B cell (primary cell): ENCODE data around the gene UPF3A. TPM values are rescaled to one million over a fixed set of nuclear protein-coding genes. Genes with fewer than 3 reads are reported as not detected.
A peak's percentile ranks its signal among the peaks of the same experiment; 100 is the strongest.

Experiments used
- ATAC-seq: fragments of 200-7000 bp; cut with Tn5 transposase; one replicate; pipeline ENCODE4 v1.10.0; 2021; ENCODE audit warnings: low read depth, mild to moderate bottlenecking, moderate number of reproducible peaks, moderate library complexity
- CTCF ChIA-PET: fragments of 350-600 bp; sonication (Branson Sonifier 250); formaldehyde crosslinking; loops from one replicate; lab custom pipeline; 2021; ENCODE audit warnings: antibody characterized with exemption, inconsistent platforms; lab: Charles Lee
- POLR2A ChIA-PET: fragments of 350-600 bp; sonication (Branson Sonifier 250); formaldehyde crosslinking; loops from one replicate; lab custom pipeline; 2021; ENCODE audit warnings: antibody characterized with exemption; lab: Charles Lee
- DNase-seq: peaks from one replicate; pipeline ENCODE4 v3.0.0; 2013
- H2AFZ ChIP-seq: 2 replicates; pipeline ENCODE4 v1.6.1; 2012; ENCODE audit warnings: mild to moderate bottlenecking, low read depth, low read length; ENCODE audit not compliant: insufficient read depth, poor library complexity, severe bottlenecking
- H3K27ac ChIP-seq, 2 donors: 1 replicate in 1 of 2; 2 replicates in 1 of 2; pipeline ENCODE4 v1.5.1; 2012 to 2013; ENCODE audit warnings: low read length in 2 of 2, mild to moderate bottlenecking in 2 of 2, moderate library complexity in 1 of 2
- H3K27me3 ChIP-seq, 4 experiments: fragments of 200-600 bp in 1 of 4; sonication (generic) in 1 of 4; replicated peaks in 1 of 4; 1 replicate in 2 of 4; 2 replicates in 2 of 4; pipeline versions ENCODE4 v1.6.1 to v1.7.0; 2013 to 2016; ENCODE audit warnings: low read length in 3 of 4, mild to moderate bottlenecking in 2 of 4, mixed read lengths in 1 of 4, moderate library complexity in 1 of 4; ENCODE audit not compliant: insufficient read depth in 4 of 4, control insufficient read depth in 3 of 4; ENCODE audit errors: control extremely low read depth in 1 of 4
- H3K36me3 ChIP-seq, 2 experiments: replicated peaks in 1 of 2; 1 replicate in 1 of 2; 2 replicates in 1 of 2; pipeline versions ENCODE4 v1.6.1 to v1.7.1; 2013; ENCODE audit warnings: low read length in 1 of 2; ENCODE audit not compliant: insufficient read depth in 2 of 2, control insufficient read depth in 1 of 2; ENCODE audit errors: control extremely low read depth in 1 of 2, extremely low read depth in 1 of 2
- H3K4me1 ChIP-seq, 2 donors: fragments of 200-600 bp in 1 of 2; sonication (generic) in 1 of 2; 1 replicate in 1 of 2; 2 replicates in 1 of 2; pipeline versions ENCODE4 v1.5.1 to v1.6.1; 2013 to 2017; ENCODE audit warnings: low read length in 2 of 2; ENCODE audit not compliant: control insufficient read depth in 2 of 2, insufficient read depth in 2 of 2
- H3K4me2 ChIP-seq: replicated peaks from 2 replicates; pipeline ENCODE3; 2012; ENCODE audit warnings: mild to moderate bottlenecking, low read depth, low read length; ENCODE audit not compliant: poor library complexity, severe bottlenecking
- H3K4me3 ChIP-seq, 5 experiments: fragments of 200-600 bp in 1 of 5; sonication (generic) in 1 of 5; 1 replicate in 3 of 5; 2 replicates in 2 of 5; pipeline versions ENCODE4 v1.5.1 to v1.7.0; 2011 to 2016; ENCODE audit warnings: low read length in 4 of 5, mild to moderate bottlenecking in 4 of 5, low read depth in 2 of 5, control low read depth in 1 of 5, moderate library complexity in 1 of 5; ENCODE audit not compliant: insufficient read depth in 1 of 5; ENCODE audit errors: control extremely low read depth in 1 of 5, extremely low read depth in 1 of 5
- H3K79me2 ChIP-seq: fragments of 200-600 bp; sonication (generic); one replicate; pipeline ENCODE4 v1.6.0; 2016; ENCODE audit warnings: low read length; ENCODE audit not compliant: control insufficient read depth, insufficient read depth
- H3K9ac ChIP-seq: fragments of 200-600 bp; sonication (generic); 2 replicates; pipeline ENCODE4 v1.6.1; 2017; ENCODE audit warnings: mild to moderate bottlenecking, low read length, moderate library complexity
- H3K9me3 ChIP-seq, 3 donors: one replicate each; pipeline versions ENCODE4 v1.6.1 to v1.7.1; 2013; ENCODE audit warnings: low read length in 2 of 3; ENCODE audit not compliant: control insufficient read depth in 2 of 3, insufficient read depth in 1 of 3; ENCODE audit errors: control extremely low read depth in 1 of 3
- H4K20me1 ChIP-seq: 2 replicates; pipeline ENCODE4 v1.6.0; 2012; ENCODE audit warnings: mild to moderate bottlenecking, low read length; ENCODE audit not compliant: insufficient read depth, control insufficient read depth, poor library complexity, severe bottlenecking
- H3K27ac Mint-ChIP-seq: one replicate; pipeline ENCODE4 v1.8.0; 2021; ENCODE audit warnings: mixed read lengths
- H3K27me3 Mint-ChIP-seq: one replicate; pipeline ENCODE4 v1.8.0; 2021; ENCODE audit warnings: mixed read lengths
- H3K4me1 Mint-ChIP-seq: one replicate; pipeline ENCODE4 v1.8.0; 2021; ENCODE audit warnings: mixed read lengths
- H3K4me3 Mint-ChIP-seq: one replicate; pipeline ENCODE4 v1.8.0; 2021; ENCODE audit warnings: mixed read lengths
- H3K9me3 Mint-ChIP-seq: one replicate; pipeline ENCODE4 v1.8.0; 2022; ENCODE audit warnings: mixed read lengths; ENCODE audit not compliant: insufficient read depth
- EZH2 ChIP-seq: IDR thresholded peaks from 2 replicates; pipeline ENCODE4 v1.6.1; 2012; ENCODE audit warnings: borderline replicate concordance, low read depth, mild to moderate bottlenecking, moderate library complexity, low read length; ENCODE audit not compliant: insufficient read depth, poor library complexity, severe bottlenecking
- WGBS: methylation state at CpG from one replicate; pipeline ENCODE4 v1.1.5; 2013; ENCODE audit warnings: missing lambda C conversion rate; ENCODE audit not compliant: insufficient coverage; 5-methylcytosine and 5-hydroxymethylcytosine counted together
- intact Hi-C: fragments of 100-400 bp; cut with micrococcal nuclease; formaldehyde crosslinking; loops from one replicate; pipeline ENCODE4 v1.10.0; 2022
- polyA plus RNA-seq: library from polyadenylated mRNA; depleted of rRNA; stranded (reverse); fragments of >200 nt; gene quantifications from 2 replicates; pipeline ENCODE4 v1.2.3, GENCODE V29; 2012
- total RNA-seq, 2 donors: library from RNA; stranded (reverse); fragments of 120-200 nt in 1 of 2; gene quantifications; 1 replicate in 1 of 2; 2 replicates in 1 of 2; pipeline versions ENCODE4 v1.2.3 to v1.2.4, GENCODE V29; 2013 to 2022
- TF ChIP-seq, protein P1 (sequence below): fragments of 200-600 bp; IDR thresholded peaks from one replicate; pipeline ENCODE4 v1.8.0; 2022; ENCODE audit warnings: antibody characterized with exemption, mild to moderate bottlenecking

UPF3A gene
- total and polyA plus RNA-seq, 2 donors (not counting 1 experiment from before 2014, with no cell fraction given): 72.9 to 109 TPM

DNA sequence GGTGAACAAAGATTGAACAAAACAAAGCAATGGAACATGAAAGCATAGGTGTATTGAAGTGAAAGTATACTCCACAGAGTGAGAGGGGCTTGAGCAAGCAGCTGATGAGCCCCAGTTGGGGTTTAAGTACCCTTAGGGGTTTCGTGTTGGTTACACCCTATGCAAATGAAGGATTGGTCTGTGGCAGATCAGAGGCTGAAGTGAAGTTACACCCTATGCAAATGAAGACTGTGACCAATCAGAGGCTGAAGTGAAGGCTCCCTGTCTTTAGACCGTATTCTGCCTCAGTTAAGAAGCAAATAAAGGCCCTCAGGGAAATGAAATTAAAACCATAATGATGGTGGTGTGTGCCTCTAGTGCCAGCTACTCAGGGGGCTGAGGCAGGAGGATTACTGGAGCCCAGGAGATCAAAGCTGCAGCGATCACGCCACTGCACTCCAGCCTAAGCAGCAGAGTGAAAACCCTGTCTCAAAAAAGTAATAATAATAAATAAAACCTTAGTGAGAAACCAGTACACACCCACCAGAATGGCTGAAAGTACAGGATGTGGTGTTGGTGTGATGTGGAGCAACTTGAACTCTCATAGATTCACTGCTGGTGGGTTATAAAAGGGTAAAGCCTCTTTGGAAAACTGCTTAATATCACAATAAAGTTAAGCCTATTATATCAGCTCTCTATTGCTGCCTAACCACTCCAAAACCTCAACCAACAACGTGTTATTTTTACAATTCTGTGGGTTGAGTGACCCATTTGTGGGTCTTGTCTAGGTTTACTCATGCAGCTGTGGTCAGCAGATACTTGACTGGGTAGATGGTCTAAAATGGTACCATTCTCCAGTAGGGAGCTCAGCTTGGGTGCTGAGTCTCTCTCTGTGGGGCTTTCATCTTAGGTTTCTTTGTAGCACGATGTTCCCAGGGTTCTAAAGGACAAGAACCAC, 12.8 kb upstream of the UPF3A start:
- H3K27ac ChIP-seq: peak overlapping the region in 1 of 2 donors; percentile 50
- no peak overlapping the region for H3K4me3 ChIP-seq
- peaks cover 11 to 16% of the 10 kb centered on the region in 2 donors for H3K4me1 ChIP-seq
- intact Hi-C loops: no loop called here
- POLR2A ChIA-PET: no interaction called here
- H3K9me3 Mint-ChIP-seq: no peaks in the 10 kb centered on the region
- peaks cover 0 to 10% (median 4%) of the 10 kb centered on the region in 3 donors for H3K9me3 ChIP-seq
- H4K20me1 ChIP-seq: no peaks in the 10 kb centered on the region
- H3K4me2 ChIP-seq: no peak overlapping the region
- WGBS: 77% methylated on average over 2 of the region's 6 CpGs
- ATAC-seq: no peak
- no peak overlapping the region for H3K4me3 Mint-ChIP-seq
- no peak overlapping the region for H3K9ac ChIP-seq
- H3K4me1 Mint-ChIP-seq: peaks cover 13% of the 10 kb centered on the region
- no peak overlapping the region for H2AFZ ChIP-seq
- H3K79me2 ChIP-seq: no peaks in the 10 kb centered on the region
- peak overlapping the region; percentile 38 for H3K27ac Mint-ChIP-seq
- H3K27me3 ChIP-seq: no peaks in the 10 kb centered on the region
- DNase-seq: no peak
- TF ChIP-seq, protein P1, sequence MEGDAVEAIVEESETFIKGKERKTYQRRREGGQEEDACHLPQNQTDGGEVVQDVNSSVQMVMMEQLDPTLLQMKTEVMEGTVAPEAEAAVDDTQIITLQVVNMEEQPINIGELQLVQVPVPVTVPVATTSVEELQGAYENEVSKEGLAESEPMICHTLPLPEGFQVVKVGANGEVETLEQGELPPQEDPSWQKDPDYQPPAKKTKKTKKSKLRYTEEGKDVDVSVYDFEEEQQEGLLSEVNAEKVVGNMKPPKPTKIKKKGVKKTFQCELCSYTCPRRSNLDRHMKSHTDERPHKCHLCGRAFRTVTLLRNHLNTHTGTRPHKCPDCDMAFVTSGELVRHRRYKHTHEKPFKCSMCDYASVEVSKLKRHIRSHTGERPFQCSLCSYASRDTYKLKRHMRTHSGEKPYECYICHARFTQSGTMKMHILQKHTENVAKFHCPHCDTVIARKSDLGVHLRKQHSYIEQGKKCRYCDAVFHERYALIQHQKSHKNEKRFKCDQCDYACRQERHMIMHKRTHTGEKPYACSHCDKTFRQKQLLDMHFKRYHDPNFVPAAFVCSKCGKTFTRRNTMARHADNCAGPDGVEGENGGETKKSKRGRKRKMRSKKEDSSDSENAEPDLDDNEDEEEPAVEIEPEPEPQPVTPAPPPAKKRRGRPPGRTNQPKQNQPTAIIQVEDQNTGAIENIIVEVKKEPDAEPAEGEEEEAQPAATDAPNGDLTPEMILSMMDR: no peak
- no peak for TF ChIP-seq EZH2
- CTCF ChIA-PET: interaction anchor here (1.2 kb wide), 1 partner anchor 11 kb away, joined by 5 read pairs; no protein-coding TSS in a partner anchor
- H3K36me3 ChIP-seq: peaks cover 19 to 64% of the 10 kb centered on the region in 2 experiments
- no peaks in the 10 kb centered on the region for H3K27me3 Mint-ChIP-seq

DNA sequence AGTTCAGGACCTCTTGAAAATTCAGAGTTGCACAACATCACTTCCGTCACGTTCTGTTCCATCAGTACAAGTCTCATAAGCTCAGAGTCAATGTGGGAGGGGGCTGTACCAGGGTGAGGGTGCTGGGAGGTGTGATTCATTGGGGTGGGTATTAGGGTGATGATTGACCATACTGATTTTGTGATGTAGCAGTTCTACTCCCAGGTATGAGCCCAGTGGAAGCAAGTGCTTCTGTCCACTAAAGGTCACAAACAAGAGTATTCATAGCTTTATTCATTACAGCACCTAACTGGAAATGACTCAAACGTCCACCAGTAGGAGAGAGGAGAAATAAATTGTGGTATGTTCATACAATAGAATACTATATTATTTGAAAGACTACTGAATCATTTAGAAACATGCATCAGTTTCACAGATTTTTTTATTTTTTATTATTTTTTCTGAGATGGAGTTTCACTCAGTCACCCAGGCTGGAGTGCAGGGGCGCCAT, 12.1 kb upstream of the UPF3A start:
- no peaks in the 10 kb centered on the region for H3K9me3 Mint-ChIP-seq
- Histone ChIP-seq H3K4me3 (no peak overlapping the region), H3K4me2 (no peak overlapping the region), H3K9ac (no peak overlapping the region), H3K79me2 (no peaks in the 10 kb centered on the region), H3K36me3 (peaks cover 19 to 61% of the 10 kb centered on the region in 2 experiments), H4K20me1 (no peaks in the 10 kb centered on the region), H3K9me3 (peaks cover 0 to 10% (median 4%) of the 10 kb centered on the region in 3 donors), H2AFZ (no peak overlapping the region), H3K27ac (no peak overlapping the region), H3K4me1 (peaks cover 7 to 10% of the 10 kb centered on the region in 2 donors), H3K27me3 (no peaks in the 10 kb centered on the region)
- no peak overlapping the region for H3K4me3 Mint-ChIP-seq
- ATAC-seq: no peak
- intact Hi-C loops: no loop called here
- no peak overlapping the region for H3K27ac Mint-ChIP-seq
- no peaks in the 10 kb centered on the region for H3K27me3 Mint-ChIP-seq
- ChIA-PET POLR2A (no interaction called here), CTCF (interaction anchor here (1.2 kb wide), 1 partner anchor 11 kb away, joined by 5 read pairs; no protein-coding TSS in a partner anchor)
- DNase-seq: no peak
- H3K4me1 Mint-ChIP-seq: peaks cover 10% of the 10 kb centered on the region
- TF ChIP-seq, protein P1: no peak
- no peak for TF ChIP-seq EZH2
- 100% methylated on average over 1 of the region's 4 CpGs for WGBS
